ENCODE data around the gene MRM2.
A peak's percentile ranks its signal among the peaks of the same experiment; 100 is the strongest.

The MRM2 gene

DNA sequence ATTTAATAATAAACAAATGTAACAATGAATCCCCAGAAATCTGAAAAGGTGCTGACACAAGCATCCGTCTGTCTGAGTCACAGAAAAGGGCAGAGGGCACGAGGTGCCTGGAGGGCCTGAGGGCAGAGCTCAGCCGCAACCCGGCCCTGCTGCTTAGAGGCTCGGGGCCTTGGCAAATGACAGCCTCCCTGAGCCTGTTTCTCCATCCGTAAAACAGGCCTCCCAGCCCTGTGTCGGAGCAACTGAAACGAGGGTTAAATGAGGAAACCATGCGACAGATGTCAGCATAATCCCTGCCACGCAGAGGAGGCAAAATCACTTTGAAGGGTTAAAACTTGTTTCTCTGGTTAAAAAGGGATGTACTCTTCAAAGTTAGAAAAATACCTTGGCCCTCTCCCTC, 24.9 kb upstream of the MRM2 start:
- no peak for DNase-seq (ENCODE audit: low read depth)

DNA sequence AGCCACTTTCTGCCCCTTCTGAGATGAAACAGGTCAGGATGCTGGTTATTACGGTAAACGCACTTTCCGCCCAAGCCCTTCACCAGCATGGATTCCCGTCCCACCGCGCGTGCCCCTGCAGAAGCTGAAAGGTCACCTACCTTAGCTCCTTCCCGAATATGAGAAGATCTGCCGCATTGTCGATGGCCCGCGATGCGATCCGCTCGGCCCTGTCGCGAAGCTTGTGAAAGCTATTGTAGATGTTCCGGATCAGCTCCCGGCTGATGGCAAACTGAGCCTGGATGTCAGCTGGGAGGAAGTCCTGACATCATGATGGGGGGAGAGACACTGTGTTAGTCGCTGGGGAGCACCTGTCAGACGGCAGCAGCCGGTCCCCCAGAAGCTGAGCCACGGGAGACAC, 22.2 kb upstream of the MRM2 start:
- no peak for DNase-seq (ENCODE audit: low read depth)

DNA sequence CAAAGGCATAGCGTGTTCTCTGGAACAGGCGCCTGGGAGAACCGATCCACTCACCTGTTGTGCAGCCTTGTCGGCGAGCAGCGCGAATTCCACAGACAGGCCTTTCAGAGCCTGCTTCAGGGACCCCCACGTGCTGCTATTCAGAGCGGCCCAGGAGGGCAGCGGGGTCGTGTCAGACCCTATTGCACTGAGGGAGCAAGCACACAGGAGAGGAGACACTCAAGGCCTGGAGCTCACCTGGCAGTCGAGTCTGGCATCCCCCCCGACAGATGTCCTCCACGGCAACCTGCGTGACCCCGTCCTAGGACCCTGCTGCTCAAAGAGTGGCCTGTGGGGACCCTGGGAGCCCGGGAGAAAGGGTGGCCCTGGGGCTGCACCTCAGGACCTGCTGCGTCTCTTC, 21.2 kb upstream of the MRM2 start:
- DNase-seq (ENCODE audit: low read depth) = no peak

DNA sequence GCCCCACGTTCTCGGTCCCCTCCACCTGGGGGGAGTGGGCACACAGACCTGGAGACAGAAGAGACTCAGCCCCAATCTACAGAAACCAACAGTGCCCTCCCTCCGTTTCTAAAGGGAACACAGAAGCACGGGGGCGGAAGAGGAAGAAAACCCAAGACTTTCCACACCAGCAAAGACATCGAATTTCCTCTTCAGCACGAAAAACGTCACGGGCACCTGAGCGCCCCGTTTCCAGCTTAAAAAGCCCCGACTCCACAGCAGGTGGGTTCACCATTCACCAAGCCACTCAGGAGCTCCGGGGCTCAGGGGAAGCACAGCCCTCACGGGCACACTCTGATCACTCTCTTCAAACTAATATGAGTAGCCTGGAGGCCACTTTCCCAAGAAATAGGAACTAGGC, 19.6 kb upstream of the MRM2 start:
- no peak for DNase-seq (ENCODE audit: low read depth)

DNA sequence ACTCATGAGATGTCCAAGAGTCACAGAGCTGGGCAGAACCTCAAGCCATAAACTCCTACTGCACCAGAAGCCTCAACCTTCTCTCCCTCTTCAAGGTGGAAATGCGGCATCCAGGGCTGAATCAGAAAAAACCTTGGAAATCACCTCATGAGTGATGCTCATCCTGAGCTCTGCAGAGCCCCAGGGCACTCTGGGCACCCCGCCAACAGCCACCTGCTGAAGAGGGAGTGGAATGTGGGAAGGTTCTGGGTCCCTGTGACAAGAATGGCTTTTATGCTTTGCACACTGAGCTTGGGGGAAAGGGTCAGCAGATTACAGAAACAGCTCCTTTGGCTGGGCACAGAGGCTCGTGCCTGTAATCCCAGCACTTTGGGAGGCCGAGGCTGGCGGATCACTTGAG, 18.8 kb upstream of the MRM2 start:
- no peak for DNase-seq (ENCODE audit: low read depth)

DNA sequence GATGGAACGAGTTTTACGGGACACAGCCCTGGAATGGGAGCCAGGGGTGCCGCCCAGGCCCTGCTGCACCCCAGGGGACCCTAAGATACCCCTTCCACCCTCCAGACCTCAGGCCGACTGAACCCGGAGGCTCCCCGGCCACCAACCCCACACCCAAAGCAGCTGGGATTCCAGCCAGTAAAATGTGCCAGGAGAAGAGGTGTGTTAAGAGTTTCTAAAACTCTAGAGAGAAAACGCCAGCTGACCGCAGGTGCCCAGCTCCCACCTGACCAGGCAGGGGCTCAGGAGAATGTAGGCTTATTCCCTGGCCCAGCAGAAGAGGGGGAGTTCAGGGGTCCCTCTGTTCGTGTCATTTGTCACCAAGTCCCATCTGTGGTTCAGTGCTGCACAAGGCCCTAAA, 17.5 kb upstream of the MRM2 start:
- no peak for DNase-seq (ENCODE audit: low read depth)

DNA sequence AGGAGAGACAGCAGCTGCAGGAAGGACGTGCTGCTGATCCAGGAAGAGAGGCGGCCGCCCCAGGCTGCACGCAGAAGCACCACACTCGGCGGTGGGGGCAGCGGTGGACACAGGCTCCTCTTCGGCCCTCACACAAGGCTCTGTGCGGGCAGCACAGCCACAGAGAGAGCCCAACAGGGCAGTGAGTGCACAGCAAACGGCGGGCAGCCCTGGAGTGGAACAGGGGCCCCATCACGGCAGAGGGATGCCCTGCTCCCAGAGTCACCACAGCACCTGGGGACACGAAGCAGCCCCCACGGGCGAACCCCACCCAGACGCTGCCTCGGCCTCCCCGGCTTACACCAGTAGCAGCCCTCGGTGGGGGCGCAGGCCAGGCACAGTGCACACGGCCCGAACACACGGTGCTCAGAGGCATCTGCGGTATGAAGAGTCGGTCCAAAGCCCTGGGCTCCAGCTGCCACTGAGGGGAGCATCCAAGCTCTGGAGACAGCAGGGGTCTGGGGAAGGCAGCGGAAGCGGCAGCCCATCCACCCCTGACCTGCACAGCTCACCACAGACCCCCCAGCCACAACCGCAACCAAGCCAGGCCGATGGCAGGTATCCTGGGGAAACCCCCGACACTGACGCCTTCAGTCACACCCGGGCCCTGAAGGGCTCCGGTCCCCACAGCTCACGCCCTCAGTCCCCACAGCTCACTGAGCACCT, 16.8 kb upstream of the MRM2 start:
- no peak for DNase-seq (ENCODE audit: low read depth)

DNA sequence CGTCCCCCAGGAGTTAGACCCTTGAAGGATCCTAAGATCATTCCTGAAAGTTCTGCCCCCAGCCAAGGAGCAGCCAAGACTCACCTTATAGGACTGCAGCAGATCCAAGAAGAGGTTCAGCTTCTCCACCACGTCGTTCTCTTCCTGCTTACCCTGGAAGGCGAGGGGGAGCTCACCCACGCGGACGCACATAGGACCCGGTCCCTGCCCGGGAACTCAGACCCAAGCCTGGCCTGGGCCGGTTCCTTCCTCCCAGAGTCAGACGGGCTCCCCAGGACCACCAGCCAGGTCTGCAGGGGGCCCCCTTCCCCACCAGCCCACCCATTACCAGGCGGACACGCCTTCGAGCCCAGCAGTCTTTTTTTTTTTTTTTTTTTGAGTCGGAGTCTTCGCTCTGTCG, 15.6 kb upstream of the MRM2 start:
- DNase-seq (ENCODE audit: low read depth) = no peak

DNA sequence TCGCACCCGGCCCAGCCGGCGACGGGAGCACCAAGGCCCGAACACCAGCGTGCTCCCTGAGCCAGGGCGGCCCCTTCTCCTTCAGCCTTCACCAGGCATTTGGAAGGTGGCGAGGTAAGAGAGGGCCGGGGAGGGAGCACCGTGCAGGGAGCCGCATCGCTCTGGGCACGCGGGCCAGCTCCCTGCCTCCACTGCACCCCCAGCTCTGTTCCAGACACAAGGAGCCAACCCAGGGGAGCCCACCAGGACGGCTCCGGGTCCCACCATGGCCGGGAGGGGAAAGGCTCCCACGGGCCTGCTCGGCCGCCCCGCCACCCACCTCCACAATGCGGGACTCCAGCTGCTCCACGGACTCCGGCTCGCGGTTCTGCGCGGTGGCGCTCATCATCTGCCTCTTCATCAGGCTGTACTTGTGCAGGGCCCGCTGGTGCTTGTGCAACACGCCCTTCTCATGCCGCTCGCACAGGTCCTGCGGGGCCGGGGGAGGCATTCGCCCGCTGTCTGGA, 15.1 kb upstream of the MRM2 start:
- DNase-seq (ENCODE audit: low read depth) = no peak

DNA sequence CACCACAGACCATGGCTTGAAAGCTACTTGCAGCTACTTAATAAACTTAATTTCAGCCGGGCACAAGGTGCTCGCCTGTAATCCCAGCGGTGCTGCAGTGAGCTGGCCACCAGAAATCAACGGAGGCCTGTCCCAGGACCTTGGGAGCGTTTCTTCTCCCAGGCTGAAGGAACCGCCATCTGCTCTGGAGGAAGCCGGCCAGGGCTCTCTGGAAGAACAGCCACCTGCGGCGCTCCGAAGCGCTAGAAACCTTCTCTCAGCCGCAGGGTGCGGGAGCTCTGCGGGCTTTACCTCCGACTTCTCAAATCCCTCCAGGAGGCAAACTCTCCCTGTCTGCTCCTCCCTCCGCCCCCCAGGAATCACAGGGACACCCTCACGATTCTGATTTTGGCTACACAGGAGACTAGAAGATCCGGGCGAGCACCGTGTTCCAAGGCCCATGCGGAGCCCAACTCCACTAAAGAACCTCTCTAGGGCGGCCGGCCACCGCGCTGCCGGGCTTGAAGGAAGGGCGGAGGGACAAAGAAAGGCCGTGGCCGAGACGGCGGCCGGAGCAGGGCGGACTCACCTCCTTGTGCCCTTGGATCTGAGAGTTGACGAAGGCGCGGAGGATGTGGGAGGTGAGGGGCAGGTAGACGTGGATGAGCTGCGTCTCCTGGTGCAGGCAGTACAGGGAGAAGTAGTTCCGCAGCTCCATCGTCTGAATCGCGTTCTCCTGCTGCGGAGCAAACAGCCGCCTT, 14.5 kb upstream of the MRM2 start:
- no peak for DNase-seq (ENCODE audit: low read depth)

DNA sequence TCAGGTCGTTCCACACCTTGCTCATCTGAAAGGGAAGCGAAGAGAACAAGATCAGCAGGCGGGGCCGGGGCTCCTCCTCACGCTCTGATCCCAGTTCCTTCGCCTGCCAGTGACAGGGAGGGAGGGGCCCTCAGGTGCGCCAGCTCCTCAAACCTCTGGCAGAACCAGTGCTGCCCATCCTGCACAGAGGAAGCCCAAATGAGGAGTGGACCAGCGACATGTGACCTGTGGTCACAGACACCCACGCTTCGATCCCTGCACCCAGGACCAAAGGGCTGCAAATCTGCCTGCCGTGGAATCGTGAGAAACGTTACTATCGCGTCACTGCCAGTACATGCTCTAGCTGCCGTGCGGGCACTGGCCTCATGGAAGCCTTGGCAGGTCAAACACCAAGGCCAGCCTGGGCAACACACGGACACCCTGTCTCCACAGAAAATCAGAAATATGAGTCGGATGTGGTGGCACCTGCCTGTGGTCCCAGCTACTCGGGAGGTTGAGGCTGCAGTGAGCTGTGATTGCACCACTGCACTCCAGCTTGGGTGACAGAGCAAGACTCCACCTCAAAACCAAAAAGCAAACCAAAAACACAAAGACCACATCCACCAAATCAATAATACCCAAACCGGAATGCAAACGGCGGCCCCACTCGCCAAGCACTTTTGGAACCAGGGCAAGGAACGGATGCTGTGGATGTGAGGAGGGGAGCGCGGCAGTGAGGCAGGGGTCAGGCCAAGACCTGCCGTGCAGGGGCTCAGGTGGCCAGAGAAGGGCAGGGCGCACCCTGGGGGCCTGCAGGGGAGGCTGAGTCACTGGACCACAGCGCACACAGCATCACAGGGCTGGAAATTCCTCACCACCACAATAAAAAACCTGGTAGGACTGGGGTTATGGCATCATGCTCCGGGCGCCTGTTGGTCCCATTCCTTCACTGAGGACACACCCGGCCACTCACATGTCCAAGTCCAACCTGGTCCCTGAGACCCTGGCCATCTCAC, 13.4 kb upstream of the MRM2 start:
- no peak for DNase-seq (ENCODE audit: low read depth)

DNA sequence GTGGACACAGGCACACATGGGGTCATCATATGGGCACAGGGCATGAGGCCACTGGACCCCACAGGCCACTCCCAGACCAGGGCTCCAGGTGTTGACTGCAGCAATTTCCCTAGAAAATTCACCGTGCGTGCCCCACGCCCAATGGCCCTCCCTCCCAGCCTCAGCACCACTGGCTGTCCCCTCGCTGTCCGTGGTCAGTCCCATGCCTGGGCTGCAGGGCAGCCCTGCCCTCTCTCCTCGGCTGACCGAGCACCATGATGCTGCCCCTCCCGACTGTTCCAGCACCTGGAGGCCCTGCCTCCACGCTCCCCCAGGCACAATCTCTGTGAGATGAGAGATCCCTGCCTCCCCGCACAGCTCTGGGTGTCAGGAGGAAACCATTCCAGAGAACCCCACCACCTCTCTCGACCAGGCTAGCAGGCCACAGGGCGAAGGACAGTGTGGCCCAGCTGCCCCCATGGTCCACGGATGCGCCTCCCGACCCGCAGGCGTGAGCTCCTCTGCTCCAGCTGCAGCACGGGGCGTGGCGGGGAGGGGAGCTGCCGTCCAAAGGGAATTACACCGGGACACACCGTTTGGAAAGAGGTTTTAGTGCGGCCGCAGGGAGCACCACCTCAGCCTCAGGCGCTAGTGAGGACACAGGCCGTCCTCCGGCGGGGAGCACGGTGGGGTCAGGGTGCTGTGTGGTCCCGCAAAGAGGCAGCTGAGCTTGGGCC, 12.6 kb upstream of the MRM2 start:
- DNase-seq (ENCODE audit: low read depth) = no peak

DNA sequence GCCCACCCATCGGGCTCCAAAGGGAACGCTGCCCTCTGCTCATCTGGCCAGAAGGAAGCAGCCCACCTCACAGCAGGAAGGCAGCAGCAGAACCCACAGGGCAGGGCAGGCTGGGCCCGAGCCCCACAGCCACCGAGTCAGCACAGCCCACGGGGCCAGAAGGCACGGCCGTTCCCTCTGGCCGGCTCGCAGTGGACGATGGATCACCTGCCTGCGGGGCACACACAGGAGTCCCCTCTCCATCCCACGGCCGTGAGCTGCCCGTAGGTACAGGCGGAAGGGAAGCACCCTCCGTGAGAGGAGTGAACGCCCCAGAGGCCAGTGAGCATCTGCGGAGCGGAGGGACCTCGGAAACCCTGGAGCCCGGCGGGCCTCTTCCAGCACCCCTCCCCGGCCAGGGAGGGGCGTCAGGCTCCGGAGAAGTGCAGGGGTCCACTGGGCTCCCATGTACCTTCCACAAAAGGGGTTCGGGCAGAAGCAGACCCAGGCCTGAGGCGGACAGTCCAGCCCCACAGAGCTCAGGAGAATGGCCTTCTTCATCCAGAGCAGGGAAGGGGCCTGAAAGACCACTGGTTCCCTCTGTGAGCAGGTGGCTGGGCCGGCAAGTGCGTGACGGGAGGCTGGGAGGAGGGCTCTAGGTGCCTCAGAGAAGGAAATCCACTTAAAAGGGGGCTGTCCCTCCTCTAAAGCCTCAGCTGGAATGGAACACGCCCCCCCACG, 11.7 kb upstream of the MRM2 start:
- no peak for DNase-seq (ENCODE audit: low read depth)

DNA sequence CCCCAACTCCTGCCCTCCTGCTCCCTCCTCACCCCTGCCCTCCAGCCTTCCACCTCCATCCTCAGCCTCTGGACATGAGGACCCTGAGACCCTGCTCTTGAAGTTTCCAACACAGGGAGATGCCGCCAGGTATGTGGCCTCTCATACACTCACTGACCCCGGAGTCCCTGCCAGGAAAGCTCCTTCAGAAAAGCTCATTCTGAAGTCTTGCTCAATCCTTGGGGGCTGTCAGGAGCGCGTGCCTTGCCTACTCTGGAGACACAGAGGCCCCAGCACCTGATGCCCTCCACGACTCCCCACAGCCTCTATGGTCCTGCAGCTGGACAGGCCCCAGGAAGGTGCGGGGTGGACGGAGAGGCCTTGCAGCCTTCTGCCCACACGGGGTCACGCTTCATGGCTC, 11.0 kb upstream of the MRM2 start:
- no peak for DNase-seq (ENCODE audit: low read depth)

DNA sequence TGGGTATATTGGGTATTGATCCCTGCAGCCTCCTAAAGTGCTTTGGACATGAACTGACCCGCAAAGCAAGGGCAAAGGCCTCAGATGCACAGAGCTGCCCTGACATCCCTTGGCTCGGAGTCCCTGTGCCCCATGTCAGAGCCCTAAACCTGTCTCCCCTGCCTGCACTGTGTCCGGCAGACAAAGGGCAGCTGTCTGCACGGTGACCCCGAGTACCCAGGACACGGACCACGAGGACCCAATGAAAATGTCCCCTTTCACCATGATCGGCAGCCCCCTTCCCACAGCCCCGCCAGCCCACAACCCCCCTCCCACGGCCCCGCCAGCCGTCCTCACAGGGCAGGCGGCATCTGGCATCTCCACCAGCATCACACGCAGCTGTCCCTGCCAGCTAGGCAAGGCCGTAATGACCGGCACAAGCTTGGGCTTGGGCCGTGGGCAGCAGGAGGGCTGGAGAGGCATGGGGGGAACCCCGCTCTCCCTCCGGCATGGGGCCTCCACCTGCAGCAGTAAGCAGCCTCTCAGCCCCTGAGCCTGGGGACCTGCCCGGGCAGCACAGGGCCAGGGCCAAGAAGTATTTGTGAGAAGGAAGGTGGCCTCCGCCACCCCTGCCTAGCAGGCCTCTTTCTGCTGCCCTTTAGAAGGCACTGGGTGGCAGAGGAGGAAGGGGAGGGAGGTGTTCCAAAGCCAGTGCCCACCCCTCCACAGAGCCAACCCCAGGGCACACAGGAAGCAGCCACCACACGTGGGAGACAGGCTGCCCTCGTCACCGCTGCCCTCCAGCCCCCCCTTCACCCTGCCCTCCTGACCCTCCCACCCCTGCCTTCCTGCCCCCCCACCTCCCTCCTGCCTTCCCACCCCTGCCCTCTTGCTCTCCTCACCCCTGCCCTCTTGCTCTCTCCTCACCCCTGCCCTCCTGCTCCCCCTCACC, 10.1 kb upstream of the MRM2 start:
- DNase-seq (ENCODE audit: low read depth) = no peak

DNA sequence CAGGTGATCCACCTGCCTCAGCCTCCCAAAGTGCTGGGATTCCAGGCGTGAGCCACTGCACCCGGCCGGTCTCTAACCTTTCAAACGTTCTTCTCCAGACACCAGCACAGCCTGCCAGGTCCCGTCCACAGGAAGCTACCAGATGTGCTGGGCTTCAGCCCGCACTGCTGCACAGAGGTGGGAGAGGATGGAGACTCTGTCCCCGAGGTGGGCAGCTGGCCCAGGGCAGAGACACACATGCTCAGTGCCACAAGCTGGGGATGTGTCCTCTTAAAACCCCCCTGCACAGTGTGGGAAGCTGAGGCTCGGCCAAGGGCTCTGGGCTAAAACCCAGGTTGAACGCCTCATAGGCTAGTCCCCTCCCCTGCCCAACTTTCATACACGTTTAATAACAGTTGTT, 9.4 kb upstream of the MRM2 start:
- no peak for DNase-seq (ENCODE audit: low read depth)

DNA sequence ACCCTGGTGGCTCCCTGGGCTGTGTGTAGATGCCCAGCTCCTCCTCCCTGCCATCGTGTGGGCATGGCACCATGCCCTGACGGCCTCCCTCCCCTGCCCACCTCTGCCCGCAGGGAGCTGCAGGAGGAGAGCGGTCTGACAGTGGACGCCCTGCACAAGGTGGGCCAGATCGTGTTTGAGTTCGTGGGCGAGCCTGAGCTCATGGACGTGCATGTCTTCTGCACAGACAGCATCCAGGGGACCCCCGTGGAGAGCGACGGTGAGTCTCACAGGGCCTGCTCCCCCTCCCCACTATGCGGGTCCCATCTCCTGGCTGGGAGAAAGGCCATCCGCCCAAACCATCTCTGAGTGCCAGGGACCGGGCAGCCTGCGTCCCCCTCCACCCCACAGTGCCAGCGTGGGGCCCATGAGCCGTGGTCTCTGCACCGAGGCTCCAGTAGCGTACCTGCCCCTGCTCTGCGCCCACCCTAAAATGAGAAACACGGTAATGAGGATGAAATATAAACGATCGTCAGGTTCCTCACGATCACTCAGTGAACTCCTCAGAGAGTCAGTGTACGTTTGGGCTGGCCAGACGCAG, 7.8 kb upstream of the MRM2 start:
- no peak for DNase-seq (ENCODE audit: low read depth)

DNA sequence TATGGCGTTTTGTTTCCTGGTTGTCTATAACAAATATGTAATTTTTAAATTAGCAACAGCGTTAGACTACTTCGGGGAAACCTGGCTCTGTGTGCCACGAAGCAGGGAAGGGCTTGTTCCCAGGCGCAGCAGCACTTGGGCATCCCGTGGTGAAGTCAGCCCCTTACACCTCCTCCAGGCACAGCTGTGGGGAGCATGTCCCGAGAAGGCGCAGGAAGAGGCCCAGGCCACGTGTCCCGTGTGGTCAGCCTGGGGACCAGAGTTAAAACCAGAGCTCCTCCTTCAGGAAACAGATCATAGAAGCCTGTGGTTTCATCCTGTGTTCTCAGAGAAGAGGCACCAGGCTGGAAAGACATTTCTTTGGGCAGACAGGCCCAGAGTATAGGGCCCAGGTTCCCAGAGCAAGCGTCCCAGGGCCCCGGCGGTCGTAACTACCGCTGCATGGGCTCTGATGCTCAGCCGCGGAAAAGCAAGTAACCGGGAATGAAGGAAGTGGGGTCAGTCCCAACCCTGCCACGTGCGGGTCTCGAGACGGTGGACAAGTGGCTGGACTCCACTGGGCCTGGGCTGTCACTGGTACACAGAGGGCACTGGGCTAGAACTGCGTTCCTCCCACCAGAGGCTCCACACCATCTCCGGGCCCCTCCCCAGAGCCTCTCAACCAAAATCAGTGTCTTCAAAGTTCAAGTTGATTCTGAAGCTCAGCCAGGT, 7.1 kb upstream of the MRM2 start:
- DNase-seq (ENCODE audit: low read depth) = peak; percentile 87
